Stimulated activated CD8-positive, alpha-beta memory T cell treated with anti-CD3 and anti-CD28 coated beads, Interleukin-2, amount 100 ng/mL, for 1 hour (primary cell): ENCODE results near the gene CCDC85C.

ENCODE experiments used
- DNase-seq, 2 donors: peaks; one replicate each; pipeline ENCODE4 v3.0.0-alpha.2; 2020; ENCODE audit warnings: low read depth in 2 of 2

Gene CCDC85C

DNA sequence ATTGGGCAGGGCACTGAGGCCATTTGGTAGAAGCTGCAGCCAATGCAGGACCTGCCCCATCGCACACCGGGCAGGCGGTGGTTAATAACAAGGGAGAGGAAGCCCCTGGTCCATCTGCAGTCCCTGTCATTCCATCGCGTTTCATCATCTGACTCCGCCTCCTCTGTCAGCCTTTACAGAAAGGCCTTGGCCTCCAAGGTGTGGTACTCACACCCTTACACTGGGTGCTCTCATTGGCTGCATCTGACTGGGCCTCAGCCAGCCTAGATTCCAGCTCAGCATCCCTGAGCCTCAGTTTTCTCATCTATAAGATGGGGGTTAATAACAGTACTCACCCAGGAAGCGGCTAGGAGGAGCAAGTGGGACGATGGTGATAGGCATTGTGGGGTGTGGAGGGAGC is 26.2 kb upstream of the CCDC85C start:
- DNase-seq: no peak

DNA sequence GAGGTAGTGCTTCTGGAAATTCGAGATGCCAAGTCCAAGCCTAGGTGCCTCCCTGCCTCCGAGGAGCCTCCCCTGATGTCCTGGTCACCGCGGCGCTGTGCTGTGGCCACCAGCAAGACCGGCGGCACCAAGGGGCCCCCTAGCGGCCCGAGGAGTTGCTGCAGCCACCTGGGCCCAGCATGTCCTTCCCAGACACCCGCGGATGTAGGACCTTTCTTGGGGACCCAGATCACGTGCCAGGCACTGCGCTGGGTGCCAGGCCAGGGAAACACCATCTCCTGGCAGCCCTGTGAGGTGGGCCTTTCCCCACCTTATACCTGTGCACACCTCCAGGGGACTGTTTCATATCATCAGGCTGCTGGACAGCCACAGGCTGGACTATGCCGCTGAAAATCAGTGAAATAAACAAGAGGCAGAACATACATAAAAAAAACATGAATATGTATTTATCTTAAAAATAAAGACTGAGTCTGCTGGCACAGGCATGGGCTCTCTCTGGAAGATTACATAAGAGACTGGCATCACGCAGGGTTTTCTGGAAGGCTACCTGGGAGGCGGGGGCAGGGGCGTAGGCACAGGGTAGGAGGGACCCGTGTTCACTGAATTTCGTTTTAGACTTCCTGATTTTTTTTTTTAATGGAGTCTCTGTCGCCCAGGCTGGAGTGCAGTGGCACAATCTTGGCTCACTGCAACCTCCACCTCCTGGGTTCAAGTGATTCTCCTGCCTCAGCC is 25.0 kb upstream of the CCDC85C start:
- DNase-seq: peak; percentile 24 to 35

DNA sequence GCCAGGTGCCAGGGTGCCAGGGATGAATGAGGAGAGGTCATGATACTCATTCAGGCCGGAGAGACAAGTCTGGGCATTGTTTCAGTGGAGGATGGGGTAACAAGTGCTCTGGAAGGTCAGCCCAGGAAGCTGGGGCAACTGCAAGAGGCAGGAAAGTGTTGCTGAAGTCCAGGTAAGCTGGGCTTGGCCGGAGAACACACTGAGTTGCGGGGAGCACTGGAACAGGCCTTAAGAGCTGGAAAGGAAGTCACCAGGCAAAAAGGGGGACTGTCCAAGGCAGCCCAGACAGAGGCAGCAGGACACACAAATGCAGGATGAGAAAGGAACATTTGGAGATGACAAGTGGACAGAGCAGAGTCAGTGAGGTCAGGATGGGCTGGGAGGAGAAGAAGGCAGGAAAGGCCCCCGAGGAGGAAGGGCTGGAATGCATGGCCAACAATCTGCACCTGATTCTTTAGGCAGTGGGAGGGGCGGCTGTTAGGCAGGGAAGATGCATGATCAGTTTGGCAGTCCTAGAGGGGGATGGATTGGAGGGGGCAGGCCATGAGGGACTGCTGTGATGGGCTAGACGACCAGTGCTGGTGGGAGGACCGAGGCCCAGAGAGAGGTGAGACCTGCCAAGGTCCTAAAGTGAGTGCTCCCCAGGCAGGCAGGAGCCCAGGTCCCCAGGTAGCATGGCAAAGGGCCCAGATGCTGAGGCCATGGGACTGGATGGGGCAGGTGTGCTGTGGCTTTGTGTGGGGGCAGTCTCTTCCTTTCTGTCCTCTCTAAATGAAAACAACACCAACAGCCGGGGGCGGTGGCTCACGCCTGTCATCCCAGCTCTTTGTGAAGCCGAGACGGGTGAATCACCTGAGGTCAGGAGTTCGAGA is 23.7 kb upstream of the CCDC85C start:
- no peak for DNase-seq

DNA sequence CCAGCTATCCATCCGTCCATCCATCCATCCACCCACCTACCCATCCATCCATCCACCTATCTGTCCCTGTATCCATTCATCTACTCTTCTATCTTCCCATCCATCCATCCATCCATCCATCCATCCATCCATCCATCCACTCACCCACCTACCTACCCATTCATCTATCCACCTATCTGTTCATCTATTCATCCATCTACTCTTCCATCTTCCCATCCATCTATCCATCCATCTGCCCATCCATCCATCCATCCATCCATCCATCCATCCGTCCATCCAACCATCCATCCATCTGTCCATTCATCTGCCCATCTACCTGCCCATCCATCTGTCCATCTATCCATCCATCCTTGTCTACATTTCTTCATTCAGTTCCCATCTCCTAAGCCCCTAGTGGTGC is 23.1 kb upstream of the CCDC85C start:
- no peak for DNase-seq

DNA sequence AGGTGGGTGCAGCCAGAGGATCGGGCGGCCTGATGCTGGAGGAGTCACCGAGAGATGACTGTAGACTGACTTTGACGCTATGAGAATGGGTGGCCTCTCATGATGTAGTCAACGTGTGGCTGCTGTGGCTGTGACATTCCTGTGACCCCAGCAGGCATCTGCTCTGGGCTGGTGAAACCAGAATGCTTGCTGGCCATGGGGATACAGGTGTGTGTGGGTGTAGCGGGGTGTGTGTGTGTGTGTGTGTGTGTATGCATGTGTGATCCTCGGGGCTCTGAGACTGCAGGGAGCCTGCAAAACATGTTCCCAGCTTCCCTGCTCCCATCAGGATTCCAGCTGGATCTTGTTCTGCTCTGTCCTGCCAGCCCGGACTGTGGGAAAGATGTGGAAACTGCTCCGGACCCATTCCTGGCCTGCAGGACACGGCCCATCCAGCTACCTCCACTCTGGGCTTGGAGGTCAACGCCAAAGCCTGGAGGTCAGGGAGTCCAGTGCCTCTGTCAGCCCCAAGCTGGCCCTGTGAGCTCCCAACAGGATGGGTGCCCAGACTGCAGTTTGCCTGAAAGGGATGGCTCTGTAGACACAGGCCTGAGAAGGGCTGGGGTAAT is 22.1 kb upstream of the CCDC85C start:
- no peak for DNase-seq

DNA sequence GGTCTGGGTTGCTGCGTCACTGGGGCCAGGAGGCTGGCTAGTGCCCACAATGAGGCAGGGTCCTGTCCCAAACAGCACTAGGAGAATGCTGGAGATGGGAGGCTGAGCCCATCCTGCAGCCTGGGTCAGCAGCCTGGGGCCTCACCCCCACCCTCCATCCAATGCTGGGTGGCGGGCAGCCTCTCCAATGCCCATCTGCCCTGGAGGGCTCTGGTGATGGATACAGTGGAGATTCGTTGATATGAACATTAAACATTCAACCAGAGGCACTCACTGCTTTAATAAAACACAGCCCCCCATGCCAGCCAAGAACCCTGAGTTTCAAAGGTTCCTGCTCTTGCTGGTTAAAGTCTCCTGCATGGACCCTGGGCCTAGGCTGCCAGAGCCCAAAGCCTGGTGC is 21.5 kb upstream of the CCDC85C start:
- DNase-seq: no peak

DNA sequence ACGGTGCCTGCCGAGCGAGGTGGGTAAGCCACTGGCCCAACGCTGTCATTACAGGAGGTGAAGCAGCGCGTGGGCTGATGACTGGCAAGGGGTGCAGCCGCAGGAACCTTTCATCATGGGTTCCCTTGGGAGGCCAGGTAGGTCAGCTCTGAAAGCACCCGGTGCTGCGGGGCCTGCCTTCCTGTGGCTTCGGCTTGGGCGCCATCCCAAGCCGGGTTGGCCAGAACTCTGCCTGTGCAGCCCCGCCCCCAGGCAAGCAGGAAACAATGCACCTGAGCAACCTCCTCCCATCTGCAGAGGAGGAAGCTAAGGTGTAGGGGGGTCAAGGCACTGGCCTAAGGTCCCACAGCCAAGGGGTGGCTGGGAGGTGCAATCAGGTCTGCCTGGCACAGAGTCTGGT is 21.0 kb upstream of the CCDC85C start:
- no peak for DNase-seq

DNA sequence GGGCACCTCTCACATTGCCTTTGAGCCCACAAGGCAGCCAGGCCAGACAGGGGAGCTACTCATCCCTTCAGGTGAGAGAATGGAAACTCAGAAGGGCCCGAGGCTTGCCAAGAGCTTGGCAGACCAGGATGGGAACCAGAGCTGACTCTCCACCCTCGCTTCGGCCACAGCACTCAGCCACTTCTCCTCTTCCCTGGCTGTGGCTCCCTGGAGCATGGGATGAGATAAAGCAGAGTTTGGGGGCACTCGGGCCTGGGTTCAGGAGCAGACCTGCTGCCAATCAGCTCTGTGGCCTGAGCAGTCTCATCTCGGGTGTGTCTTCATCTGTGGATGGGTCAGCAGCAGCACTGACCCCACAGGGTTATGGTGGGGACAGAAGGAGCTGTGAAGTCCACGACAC is 20.0 kb upstream of the CCDC85C start:
- DNase-seq: no peak

DNA sequence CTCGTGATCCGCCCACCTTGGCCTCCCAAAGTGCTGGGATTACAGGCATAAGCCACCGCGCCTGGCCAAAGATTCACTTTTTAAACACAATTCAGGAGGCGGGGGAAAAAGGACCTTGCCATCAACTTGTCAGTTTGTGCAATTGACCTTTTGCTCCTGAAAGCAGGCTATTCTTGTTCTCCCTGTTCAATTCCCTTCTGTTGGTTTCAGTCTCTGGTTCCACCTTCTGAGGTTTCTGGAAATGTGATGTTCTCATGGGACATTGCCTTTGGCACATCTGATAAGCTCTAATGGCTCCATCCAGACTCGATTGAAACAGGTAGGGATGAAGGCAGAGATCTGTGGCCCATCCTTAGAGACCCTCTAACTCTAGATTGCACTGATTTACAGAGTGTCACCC is 17.9 kb upstream of the CCDC85C start:
- DNase-seq: no peak

DNA sequence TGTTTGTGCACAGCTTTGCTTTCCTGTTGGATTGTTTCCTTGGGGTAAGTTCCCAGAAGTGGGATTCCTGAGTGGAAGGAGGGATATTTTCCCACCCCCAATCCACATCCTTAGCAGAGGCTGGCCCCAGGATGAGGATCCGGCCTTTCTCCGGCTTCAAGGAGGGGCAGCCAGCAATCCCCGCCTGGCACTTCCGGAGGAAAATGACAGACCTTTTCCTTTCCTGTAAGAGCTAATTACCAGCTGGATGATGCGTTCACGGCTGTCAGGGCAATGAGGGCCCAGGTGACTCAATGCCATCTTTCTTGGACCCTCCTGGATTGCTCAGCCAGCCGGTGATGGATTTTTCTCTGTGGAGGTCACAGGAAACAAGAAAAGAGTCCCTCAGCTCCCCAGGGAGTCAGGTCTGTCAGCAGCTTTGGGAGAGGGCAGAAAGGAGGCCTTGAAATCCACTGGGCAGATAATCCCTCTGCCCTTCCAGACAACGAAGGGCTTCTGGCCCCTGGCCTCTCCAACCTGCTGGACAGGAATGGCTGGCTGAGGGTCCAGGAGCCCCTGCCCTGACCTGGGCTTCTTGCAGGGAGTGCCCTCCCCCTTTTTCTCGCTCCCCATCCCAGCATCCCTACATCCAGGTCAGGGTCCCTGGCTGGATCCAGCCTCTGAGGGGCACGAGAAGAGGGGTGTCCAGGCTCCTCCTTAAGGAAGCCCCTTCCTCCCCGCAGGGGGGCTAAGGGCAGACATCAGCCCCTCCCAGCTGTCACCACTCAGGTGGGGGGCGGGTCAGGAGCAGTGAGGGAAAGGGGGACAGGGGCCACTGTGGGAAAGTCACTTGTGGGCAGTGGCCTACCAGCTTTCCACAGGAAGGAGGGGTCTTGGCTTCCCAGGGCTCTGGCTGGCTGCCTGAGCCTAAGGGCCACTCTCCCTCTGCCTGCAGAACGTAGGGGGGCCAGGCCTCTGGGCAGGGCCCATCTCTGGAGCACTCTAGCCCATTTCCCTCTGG is 16.1 kb upstream of the CCDC85C start:
- no peak for DNase-seq

DNA sequence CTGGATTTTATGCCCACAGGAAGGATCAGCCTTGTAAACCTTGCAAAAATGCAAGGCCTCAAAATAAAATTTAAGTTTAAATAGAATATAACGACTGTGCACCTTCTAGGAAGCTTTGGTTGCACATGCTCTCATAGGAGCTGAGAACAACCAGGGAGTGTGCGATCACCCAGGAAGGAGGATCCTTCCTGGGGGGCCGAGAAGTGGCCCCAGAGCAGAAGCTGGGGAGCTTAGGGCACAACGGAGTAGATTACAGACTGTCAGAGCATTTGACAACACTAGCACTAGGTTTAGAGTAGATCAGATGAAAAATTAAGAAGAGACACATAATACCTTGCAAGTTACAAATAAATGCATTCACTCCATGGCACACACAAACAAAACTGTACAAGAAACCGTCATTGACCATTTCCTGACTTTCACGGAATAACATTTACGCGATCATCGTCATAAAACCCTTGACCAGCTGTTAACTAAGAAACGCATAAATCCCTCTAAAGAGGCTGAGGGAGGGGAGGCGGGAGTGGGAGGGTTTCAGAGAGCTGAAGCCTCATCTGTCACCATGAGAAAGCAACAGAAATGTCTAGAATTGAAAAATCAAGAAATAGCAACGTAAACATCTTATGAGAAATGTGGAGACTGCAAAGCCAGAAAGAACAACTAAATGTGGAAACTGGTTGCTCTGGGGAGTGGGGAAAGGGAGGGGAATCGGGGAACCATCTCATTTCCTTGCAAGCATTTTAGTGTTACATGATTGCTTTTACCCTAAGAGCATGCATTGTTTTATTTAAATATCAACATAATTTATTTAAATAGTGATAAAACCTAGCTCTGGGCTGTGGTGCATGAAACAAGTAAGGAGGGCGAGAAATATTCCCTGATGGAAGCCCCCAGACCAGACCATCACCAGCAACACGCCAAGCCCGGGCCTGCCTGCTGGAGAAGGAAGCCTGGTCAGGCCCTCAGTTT is 13.1 kb upstream of the CCDC85C start:
- no peak for DNase-seq

DNA sequence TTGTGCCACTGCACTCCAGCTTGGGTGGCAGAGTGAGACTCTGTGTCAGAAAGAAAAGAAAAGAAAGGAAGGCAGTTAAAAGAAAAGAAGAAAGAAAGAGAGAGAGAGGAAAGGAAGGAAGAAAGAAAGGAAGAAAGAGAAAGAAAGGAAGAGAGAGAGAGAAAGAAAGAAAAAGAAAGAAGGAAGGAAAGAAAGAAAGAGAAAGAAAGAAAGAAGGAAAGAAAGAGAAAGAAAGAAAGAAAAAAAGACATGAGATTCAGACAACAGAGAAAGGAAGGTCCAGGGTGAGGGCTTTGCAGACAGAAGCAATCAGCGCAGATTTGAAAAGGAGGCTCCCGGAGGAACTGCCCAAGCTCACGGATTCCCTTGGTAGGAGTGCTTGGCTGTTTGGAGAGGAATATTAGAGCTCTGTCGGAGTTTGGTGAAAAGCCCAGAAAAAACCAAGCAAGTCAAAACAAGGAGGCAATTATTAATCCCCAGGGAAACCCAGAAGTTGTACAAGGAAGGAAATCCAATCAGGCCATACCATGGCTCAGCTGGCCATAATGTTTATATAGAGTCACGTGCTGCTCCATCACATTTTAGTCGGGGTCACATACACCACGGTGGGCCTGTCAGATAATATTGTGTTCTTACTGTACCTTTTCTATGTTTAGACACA is 11.6 kb upstream of the CCDC85C start:
- no peak for DNase-seq

DNA sequence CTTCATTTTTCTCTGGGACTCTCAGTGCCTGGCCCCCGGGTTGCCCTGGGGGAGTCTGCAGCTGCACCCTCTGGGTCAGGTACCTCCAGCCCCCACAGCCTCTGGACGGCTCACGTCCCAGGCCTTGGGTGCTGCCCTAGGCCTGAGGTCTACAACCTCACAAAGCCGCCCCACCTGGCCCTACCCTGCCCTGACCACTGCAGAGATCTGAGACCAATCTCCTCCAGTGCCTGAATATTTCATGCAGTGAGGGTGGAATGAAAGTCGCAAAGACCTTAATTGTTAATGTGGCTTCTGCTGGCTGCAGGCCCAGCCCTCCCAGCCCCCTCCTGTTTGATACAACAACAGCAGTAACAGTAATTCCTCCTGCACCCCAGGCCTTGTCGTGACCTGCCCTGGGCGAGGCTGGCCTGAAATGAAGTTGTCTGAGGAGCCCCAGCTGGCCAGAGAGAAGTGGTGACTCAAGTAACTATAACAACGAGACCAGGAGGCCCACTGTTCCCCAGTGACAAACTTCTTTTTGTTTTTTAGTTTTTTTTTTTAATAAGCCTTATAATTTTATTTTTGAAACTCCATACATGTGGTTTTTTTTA is 8.8 kb upstream of the CCDC85C start:
- no peak for DNase-seq

DNA sequence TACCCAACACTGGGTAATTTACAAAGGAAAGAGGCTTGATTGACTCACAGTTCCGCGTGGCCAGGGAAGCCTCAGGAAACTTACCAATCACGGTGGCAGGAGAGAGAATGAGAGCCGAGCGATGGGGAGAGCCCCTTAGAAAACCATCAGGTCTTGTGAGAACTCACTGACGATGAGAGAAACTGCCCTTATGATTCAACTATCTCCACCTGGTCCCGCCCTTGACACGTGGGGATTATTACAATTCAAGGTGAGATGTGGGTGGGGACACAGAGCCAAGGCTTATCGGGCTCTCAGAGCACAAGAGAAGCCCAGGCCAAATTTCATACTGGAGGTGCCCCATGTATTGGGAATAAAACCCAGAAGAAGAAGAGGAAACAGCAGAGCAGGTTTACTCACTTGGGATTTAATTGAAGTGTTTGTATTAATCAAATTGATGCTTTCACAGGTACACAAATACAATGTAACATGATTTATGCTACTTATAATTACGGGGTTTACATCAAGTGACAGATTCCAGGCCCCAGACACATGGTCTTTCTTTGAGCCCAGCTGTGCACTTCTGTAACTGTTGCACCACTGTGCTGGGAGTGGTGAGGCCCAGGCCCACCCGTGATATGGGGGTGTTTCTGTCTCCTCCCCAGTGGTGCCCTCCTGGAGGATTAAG is 8.2 kb upstream of the CCDC85C start:
- no peak for DNase-seq

DNA sequence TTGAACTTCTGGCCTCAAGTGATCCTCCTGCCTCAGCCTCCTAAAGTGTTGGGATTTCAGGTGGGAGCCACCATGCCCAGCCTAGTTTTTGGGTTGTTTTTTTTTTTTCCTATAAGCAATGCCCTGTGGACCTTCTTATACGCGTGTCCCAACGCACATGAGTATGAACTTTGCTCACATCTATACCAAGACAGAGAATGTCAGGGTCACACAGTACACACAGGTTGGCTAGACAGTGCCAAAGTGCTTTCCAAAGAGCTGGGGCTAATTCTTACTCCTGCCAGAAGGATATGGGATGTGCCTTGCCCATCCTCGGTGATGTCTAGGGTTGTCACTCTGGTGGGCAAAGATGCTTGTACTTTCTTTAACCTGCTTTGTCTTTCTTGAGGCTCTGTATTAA is 7.6 kb upstream of the CCDC85C start:
- no peak for DNase-seq

DNA sequence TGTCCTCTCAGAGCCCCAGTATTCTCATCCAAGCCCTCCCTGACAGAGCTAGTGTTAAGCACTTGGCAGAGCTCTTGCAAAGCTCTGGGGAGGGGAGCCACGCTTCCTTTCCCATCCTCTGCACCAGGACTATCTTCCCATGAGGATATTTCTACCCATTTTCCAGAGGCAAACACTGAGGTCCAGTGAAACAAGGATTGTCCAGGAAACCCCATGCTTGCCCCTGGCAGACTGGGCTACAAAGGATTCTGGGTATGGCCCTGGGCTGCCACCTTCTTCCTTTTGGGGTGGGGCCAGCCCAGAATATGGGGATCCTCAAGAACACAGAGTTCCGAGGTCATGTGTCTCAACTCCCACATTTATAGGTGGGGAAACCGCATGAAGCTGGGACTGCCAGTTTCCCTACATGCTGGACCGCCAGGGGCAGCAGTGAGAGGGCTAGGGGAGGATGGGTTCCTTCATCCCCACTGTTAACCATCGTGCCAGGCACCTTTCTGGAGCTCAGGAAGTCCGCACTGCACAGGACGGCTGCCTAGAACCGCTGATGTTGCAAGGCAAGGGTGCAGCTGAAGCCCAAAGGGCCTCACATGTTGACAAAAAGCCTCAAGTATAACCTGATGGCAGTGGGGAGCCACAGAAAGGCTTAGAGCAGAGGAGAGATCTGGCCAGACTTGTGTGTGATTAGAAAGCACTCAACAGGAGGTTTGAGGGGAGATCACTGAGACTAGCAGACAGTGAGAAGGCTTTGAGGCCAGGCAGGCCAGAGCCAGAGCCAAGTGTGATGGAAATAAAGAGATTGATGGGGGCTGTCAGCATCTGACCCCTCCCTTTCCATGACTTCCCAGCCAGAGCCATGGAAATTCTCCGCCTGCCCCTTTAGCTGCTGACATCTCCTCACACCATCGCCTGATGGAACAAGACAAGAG is 5.5 kb upstream of the CCDC85C start:
- no peak for DNase-seq

DNA sequence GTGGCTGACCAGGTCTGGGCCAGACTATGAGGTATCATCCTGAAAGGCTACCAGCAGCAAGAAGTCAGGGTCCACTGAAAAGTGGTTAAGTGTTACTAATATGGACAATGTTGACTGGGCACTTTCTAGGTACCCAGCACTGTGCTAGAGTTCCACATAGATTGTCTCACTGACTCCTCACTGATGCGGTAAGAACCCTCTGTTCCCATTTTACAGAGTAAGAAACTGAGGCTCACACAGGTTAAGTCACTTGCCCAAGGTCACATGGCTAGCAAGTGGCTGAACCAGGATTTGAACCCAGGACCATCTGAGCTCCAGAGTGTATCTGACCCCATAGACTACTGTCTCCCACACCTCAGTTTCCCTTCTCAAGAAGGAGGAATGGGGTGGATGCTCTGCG is 4.6 kb upstream of the CCDC85C start:
- no peak for DNase-seq

DNA sequence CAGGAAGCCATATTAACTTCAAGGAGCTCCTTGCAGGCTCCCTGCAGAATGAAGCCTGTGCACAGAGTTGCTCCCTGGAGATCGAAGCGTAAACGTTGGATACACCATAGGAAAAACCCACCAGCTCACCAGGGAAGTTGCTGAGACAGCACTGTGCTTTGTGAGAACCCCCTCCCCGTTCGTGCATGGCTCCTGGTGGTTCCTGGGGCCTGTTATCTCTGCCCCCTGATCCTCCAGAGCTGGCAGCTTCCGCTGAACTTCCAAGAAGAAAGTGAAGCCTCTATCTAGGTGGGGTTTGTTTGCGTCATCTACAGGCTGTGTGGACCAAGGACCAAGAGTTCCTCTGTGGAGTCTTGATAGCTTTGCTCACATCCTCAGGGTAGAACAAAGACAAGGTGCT is 2.4 kb upstream of the CCDC85C start:
- DNase-seq: no peak
